ENCODE data around the gene FBXL19.

Gene FBXL19

DNA sequence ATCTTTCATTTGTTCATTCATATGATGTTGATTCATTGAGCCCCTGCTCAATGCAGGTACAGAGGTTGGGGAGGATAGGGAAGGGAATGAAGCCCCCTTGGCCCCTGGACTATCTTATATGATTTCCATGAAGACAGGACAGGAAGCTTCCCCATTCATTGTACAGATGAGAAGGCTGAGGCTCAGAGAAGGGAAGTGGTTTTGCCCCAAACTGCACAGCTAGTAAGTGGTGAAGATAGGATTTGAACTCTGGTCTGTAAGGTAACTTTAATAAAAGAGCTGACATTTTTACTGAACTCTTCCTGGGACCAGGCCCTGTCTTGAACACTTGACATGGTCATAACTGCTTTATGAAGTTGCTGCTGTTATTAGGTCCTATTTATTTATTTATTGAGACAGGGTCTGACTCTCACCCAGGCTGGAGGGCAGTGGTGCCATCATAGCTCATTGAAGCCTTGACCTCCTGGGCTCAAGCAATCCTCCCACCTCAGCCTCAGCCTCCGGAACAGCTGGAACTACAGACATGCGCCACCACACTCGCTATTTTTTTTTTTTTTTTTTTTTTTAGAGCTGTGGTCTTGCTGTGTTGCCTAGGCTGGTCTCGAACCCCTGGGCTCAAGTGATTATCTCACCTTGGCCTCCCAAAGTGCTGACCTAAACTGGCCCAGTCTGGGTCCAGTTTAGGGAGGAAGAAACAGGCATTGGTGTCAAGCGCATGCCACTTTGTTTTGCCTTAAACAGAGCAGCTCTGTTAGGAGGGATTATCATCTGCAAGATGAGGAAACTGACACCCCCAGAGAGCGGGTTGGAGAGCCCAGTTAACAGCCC is 22.0 kb upstream of the FBXL19 start:
- H3K9me3 ChIP-seq (ENCODE audit: insufficient read depth, low read length): no peaks in the 10 kb centered on the region
- H3K36me3 ChIP-seq (ENCODE audit: low read length): no peaks in the 10 kb centered on the region
- H2AFZ ChIP-seq (ENCODE audit: low read depth, low read length, severe bottlenecking): peak overlapping the region; percentile 52
- TF ChIP-seq, protein P1, sequence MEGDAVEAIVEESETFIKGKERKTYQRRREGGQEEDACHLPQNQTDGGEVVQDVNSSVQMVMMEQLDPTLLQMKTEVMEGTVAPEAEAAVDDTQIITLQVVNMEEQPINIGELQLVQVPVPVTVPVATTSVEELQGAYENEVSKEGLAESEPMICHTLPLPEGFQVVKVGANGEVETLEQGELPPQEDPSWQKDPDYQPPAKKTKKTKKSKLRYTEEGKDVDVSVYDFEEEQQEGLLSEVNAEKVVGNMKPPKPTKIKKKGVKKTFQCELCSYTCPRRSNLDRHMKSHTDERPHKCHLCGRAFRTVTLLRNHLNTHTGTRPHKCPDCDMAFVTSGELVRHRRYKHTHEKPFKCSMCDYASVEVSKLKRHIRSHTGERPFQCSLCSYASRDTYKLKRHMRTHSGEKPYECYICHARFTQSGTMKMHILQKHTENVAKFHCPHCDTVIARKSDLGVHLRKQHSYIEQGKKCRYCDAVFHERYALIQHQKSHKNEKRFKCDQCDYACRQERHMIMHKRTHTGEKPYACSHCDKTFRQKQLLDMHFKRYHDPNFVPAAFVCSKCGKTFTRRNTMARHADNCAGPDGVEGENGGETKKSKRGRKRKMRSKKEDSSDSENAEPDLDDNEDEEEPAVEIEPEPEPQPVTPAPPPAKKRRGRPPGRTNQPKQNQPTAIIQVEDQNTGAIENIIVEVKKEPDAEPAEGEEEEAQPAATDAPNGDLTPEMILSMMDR (IDR thresholded peaks at IDR 0.05; ENCODE audit: insufficient read depth, low read length, poor library complexity, severe bottlenecking): no peak
- no peak for TF ChIP-seq EZH2phosphoT487 (conservative IDR thresholded peaks at IDR 0.05; ENCODE audit: low read length)
- peaks cover 7% of the 10 kb centered on the region; the same call in 1 of the 2 replicates for H3F3A ChIP-seq (ENCODE audit: insufficient read depth)
- no peak overlapping the region for H3K27ac ChIP-seq (ENCODE audit: low read depth, low read length)
- H4K20me1 ChIP-seq (ENCODE audit: low read depth, low read length): no peaks in the 10 kb centered on the region
- H3K9ac ChIP-seq (ENCODE audit: low read length): peak overlapping the region; percentile 57
- peak overlapping the region; percentile 68 for H3K4me2 ChIP-seq (ENCODE audit: low read depth, low read length, poor library complexity, severe bottlenecking)
- H3K4me3 ChIP-seq (ENCODE audit: insufficient read depth, low read length, poor library complexity, severe bottlenecking): peak overlapping the region; percentile 5
- no peaks in the 10 kb centered on the region for H3K9me2 ChIP-seq (replicated peaks; ENCODE audit: insufficient read depth, low read length)
- no peaks in the 10 kb centered on the region for H3K27me3 ChIP-seq (ENCODE audit: low read length)
- no peaks in the 10 kb centered on the region for H3K79me2 ChIP-seq (ENCODE audit: insufficient read depth, low read length)

DNA sequence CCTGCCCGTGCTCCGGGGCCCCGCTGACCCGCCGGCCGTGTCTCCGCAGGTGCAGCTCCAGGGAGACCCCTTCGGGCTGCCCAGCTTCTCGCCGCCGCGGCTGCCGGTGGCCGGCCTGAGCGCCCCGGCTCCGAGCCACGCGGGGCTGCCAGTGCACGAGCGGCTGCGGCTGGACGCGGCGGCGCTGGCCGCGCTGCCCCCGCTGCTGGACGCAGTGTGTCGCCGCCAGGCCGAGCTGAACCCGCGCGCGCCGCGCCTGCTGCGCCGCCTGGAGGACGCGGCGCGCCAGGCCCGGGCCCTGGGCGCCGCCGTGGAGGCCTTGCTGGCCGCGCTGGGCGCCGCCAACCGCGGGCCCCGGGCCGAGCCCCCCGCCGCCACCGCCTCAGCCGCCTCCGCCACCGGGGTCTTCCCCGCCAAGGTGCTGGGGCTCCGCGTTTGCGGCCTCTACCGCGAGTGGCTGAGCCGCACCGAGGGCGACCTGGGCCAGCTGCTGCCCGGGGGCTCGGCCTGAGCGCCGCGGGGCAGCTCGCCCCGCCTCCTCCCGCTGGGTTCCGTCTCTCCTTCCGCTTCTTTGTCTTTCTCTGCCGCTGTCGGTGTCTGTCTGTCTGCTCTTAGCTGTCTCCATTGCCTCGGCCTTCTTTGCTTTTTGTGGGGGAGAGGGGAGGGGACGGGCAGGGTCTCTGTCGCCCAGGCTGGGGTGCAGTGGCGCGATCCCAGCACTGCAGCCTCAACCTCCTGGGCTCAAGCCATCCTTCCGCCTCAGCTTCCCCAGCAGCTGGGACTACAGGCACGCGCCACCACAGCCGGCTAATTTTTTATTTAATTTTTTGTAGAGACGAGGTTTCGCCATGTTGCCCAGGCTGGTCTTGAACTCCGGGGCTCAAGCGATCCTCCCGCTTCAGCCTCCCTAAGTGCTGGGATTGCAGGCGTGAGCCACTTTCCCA is 21.1 kb upstream of the FBXL19 start:
- peak overlapping the region; percentile 55 for H3K4me3 ChIP-seq (ENCODE audit: insufficient read depth, low read length, poor library complexity, severe bottlenecking)
- H3K9me2 ChIP-seq (replicated peaks; ENCODE audit: insufficient read depth, low read length): no peaks in the 10 kb centered on the region
- H3K36me3 ChIP-seq (ENCODE audit: low read length): no peaks in the 10 kb centered on the region
- no peaks in the 10 kb centered on the region for H3K27me3 ChIP-seq (ENCODE audit: low read length)
- peak overlapping the region; percentile 69 for H3K4me2 ChIP-seq (ENCODE audit: low read depth, low read length, poor library complexity, severe bottlenecking)
- TF ChIP-seq, protein P1 (IDR thresholded peaks at IDR 0.05; ENCODE audit: insufficient read depth, low read length, poor library complexity, severe bottlenecking): no peak
- TF ChIP-seq EZH2phosphoT487 (conservative IDR thresholded peaks at IDR 0.05; ENCODE audit: low read length): no peak
- H3F3A ChIP-seq (ENCODE audit: insufficient read depth): peaks cover 7% of the 10 kb centered on the region; the same call in 1 of the 2 replicates
- H3K9me3 ChIP-seq (ENCODE audit: insufficient read depth, low read length): no peaks in the 10 kb centered on the region
- peak overlapping the region; percentile 57 for H3K9ac ChIP-seq (ENCODE audit: low read length)
- no peaks in the 10 kb centered on the region for H3K79me2 ChIP-seq (ENCODE audit: insufficient read depth, low read length)
- H2AFZ ChIP-seq (ENCODE audit: low read depth, low read length, severe bottlenecking): peak overlapping the region; percentile 92
- H3K27ac ChIP-seq (ENCODE audit: low read depth, low read length): peak overlapping the region; percentile 31
- no peaks in the 10 kb centered on the region for H4K20me1 ChIP-seq (ENCODE audit: low read depth, low read length)

DNA sequence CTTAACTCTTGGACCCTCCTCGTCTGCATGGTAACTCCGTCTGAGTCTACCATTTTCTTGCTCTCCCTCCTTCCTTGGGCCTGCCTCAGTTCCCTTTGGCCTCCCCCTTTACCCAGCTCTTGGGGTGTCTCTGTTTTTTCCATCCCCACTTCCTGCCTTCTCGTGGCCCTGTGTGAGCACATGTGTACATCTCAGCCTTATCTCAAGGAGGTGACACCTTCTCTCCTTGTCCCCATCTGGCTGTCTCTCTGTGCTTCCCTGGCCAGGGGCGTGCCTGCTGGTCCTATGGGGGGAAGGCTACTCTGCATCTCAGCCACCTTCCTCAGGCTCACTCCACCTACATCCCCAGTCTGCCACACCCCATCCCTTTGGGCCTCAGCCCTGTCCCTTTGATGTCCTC is 20.4 kb upstream of the FBXL19 start:
- no peak for TF ChIP-seq EZH2phosphoT487 (conservative IDR thresholded peaks at IDR 0.05; ENCODE audit: low read length)
- TF ChIP-seq, protein P1 (IDR thresholded peaks at IDR 0.05; ENCODE audit: insufficient read depth, low read length, poor library complexity, severe bottlenecking): no peak
- Histone ChIP-seq H3K79me2 (ENCODE audit: insufficient read depth, low read length) (no peaks in the 10 kb centered on the region), H3K36me3 (ENCODE audit: low read length) (no peaks in the 10 kb centered on the region), H4K20me1 (ENCODE audit: low read depth, low read length) (no peaks in the 10 kb centered on the region), H3K9me3 (ENCODE audit: insufficient read depth, low read length) (no peaks in the 10 kb centered on the region), H3K4me3 (ENCODE audit: insufficient read depth, low read length, poor library complexity, severe bottlenecking) (no peak overlapping the region), H3K27me3 (ENCODE audit: low read length) (no peaks in the 10 kb centered on the region), H3K4me2 (ENCODE audit: low read depth, low read length, poor library complexity, severe bottlenecking) (peak overlapping the region; percentile 69), H2AFZ (ENCODE audit: low read depth, low read length, severe bottlenecking) (peak overlapping the region; percentile 92), H3K27ac (ENCODE audit: low read depth, low read length) (no peak overlapping the region), H3F3A (ENCODE audit: insufficient read depth) (peaks cover 7% of the 10 kb centered on the region; the same call in 1 of the 2 replicates), H3K9me2 (replicated peaks; ENCODE audit: insufficient read depth, low read length) (no peaks in the 10 kb centered on the region), H3K9ac (ENCODE audit: low read length) (no peak overlapping the region)

All from SU-DHL-6 (cell line).